ENCODE data around the gene PIK3R6.

Gene PIK3R6

DNA sequence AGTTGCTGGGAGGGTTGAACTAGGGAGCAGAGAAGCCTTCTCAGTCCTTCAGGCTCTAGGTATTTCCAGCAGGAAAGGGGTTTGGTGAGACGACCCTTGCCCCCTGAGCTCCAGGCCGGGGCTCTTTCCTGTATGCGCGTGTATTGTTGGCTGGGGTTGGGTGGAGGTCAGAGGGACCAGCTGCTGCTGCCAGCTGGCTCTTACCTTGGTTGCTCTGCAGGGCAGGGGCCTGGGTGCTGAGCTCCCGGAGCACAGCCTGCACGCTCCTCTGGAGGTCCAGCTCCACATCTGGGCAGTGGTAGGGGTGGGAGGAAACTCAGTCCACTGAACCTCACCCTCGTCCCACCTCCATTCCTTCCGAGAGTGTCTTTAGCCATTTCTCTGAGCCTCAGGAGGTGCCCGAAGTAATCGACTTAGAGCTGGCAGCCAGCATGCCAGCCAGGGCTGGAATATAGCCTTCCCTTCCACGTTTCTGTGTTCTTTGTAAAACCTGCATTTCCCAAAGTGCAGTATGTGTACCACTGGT is 28.0 kb downstream of the PIK3R6 start:
- no peak overlapping the region for H3K4me3 ChIP-seq (ENCODE audit: low read depth, low read length)
- TF ChIP-seq, protein P1, sequence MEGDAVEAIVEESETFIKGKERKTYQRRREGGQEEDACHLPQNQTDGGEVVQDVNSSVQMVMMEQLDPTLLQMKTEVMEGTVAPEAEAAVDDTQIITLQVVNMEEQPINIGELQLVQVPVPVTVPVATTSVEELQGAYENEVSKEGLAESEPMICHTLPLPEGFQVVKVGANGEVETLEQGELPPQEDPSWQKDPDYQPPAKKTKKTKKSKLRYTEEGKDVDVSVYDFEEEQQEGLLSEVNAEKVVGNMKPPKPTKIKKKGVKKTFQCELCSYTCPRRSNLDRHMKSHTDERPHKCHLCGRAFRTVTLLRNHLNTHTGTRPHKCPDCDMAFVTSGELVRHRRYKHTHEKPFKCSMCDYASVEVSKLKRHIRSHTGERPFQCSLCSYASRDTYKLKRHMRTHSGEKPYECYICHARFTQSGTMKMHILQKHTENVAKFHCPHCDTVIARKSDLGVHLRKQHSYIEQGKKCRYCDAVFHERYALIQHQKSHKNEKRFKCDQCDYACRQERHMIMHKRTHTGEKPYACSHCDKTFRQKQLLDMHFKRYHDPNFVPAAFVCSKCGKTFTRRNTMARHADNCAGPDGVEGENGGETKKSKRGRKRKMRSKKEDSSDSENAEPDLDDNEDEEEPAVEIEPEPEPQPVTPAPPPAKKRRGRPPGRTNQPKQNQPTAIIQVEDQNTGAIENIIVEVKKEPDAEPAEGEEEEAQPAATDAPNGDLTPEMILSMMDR (IDR thresholded peaks at IDR 0.05; ENCODE audit: borderline replicate concordance, insufficient read depth, low read depth, low read length), result no peak

DNA sequence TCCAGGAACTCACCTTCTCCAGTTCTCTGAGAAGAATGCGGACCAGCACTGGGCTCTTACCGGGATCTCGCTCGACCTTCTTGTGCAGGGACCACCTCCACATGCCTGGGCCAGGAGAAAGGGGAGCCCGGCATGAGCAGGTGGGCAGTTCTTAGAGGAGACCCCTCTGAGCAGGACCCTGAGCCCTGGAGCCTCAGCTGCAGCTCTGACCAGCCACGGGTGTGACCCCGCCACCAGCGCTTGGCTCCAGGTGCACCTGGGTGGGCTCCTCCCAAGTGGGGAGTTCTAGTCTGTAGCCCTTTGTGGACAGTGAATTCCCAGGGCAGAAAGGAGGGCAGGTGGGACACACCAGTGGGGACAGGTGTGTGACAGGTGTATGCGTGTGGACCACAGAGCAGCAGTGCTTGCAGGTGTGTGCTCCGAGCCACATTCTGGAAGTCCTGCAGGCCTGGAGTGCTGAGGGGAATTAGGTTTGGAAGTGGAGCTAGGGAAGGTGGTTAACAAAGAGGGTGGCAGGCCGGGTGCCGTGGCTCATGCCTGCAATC is 28.9 kb downstream of the PIK3R6 start:
- no peak overlapping the region for H3K4me3 ChIP-seq (ENCODE audit: low read depth, low read length)
- TF ChIP-seq, protein P1 (IDR thresholded peaks at IDR 0.05; ENCODE audit: borderline replicate concordance, insufficient read depth, low read depth, low read length), result no peak

DNA sequence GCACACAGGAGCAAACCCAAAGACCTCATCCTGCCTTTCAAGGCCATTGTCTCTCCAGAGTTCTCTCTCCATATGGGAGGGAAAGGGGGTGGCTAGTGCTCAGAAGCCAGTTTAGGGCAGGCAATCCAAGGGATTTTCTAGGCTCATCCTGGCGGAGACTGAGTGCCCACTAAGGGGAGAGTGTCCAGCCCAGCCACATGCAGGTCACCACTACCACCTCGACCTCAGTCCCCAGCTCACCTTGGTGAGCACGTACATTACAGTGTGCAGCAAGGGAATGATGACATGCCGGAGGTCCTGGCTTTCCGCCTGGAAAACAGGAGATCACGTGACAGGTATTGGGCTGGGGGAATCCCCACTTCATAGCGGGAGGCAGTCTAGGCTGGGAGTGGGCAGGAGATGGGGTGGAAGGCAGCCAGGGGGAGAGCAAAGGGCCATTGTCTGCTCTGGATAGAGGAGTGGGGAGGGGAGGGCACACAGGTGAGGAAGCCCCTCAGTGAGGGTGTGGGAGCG is 29.9 kb downstream of the PIK3R6 start:
- no peak overlapping the region for H3K4me3 ChIP-seq (ENCODE audit: low read depth, low read length)
- TF ChIP-seq, protein P1 (IDR thresholded peaks at IDR 0.05; ENCODE audit: borderline replicate concordance, insufficient read depth, low read depth, low read length), result no peak

DNA sequence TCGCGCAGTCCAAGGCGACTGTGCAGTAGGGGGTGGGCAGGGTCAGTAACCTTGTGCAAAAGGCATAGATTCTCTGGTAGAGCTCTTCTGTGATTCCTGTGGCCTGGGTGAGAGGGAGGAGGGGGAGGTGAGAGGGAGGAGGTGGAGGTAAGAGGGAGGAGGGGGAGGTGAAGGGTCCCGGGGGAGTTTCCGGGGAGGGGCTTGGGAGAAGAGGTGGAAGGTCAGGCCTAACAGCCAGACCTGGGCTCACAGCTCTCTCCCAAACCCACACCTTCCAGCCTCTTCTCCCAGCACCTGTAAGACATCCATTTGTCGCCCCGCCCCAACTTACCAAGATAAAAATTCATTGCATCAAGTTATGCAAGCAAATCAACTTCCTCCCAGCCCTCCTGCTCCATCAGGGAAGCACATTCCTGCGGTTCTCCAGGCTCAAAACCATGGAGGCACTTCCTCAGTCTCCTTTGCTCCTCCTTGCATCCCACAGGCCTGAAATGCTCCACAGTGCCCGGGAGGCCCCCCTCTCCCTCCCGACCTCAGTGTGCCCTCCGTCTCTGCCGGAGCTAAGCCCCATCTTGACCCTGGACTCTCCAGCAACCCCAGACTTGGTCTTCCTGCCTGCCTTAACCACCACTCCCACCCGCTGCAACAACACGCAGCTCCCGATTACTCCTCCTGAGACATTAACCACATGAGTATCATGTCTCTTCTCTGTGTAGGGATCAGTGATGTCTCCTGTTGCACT is 30.5 kb downstream of the PIK3R6 start:
- no peak overlapping the region for H3K4me3 ChIP-seq (ENCODE audit: low read depth, low read length)
- TF ChIP-seq, protein P1 (IDR thresholded peaks at IDR 0.05; ENCODE audit: borderline replicate concordance, insufficient read depth, low read depth, low read length), result no peak

DNA sequence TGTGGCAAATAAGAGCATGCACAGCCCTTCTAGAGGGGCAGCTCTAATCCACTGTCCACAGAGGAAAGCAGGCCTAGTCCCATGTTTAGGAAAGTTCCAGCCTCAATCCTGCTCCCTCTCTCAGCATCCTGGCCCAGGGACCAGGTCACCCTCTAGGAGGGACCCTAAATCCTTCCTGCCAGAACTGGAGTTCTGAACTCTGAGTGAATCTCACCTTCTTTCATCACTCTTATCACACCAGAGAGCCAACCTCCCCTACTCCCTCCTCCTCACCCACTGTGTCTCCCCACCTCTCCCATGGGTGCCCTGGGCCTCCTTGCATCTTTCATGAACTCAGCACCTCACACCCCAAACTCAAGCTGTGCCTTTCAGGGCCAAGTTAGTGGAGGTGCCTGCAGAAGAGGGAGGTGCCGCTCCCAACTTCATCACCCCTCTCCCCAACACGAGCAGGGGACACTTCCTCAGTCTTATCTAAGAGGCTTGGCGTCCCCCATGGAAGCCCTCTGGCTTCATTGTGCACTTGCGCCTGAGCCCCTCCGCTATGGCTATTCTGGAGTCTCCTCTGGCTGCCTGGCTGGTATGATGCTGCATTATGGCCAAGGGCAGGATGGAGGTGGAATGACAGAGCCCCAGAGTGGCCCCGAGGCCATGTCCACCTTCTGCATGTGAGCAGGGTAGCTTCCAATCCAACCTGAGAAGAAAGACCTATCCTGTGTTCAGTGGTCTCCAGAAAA is 31.7 kb downstream of the PIK3R6 start:
- no peak overlapping the region for H3K4me3 ChIP-seq (ENCODE audit: low read depth, low read length)
- TF ChIP-seq, protein P1 (IDR thresholded peaks at IDR 0.05; ENCODE audit: borderline replicate concordance, insufficient read depth, low read depth, low read length), result no peak

DNA sequence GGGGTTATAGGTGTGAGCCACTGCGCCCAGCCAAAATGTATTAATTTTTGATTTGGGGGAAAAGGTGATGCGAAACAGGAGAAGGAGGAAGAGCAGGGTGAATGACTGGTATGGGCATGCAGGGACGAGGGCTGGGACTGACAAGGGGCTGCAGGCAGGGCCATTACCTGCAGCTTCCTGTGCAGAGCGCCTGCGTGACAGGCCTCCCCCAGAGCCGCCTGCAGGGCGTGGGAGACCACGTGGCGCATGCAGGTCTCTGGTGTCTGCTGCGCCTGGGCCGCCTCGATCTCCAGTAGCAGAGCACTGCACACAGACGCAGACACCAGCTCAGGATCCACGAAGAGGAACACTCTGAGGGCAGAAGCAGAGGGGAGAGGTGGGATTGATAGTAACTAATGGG is 32.4 kb downstream of the PIK3R6 start:
- no peak overlapping the region for H3K4me3 ChIP-seq (ENCODE audit: low read depth, low read length)
- TF ChIP-seq, protein P1 (IDR thresholded peaks at IDR 0.05; ENCODE audit: borderline replicate concordance, insufficient read depth, low read depth, low read length), result no peak
